SHP77 (cell line): ENCODE results near the gene CADM3.
A peak's percentile ranks its signal among the peaks of the same experiment; 100 is the strongest.

Source experiments
- DNase-seq, 2 experiments: peaks; one replicate each; lab custom pipeline; 2025; lab: John Stamatoyannopoulos, UW

Gene CADM3

GRCh38 chr1:159171254-159171687 is at the start of gene CADM3:
TSS of gene CADM3 (plus strand) at chr1:159171615. CDS start at chr1:159171766, 151 bp downstream.
- DNase-seq = no peak

GRCh38 chr1:159122005-159122621 is 49.3 kb upstream of the CADM3 start:
- no peak for DNase-seq

- DNase-seq = no peak
Measured at GRCh38 chr1:159123587-159123986, 47.8 kb upstream of the CADM3 start.

- DNase-seq = peak; percentile 30 to 43
Measured at GRCh38 chr1:159132271-159132881, 39.0 kb upstream of the CADM3 start.

GRCh38 chr1:159140474-159140873 is 30.9 kb upstream of the CADM3 start:
- DNase-seq = no peak

- peak in 1 of 2 experiments; percentile 3 for DNase-seq
Measured at GRCh38 chr1:159141584-159142390, 29.6 kb upstream of the CADM3 start.

- no peak for DNase-seq
Measured at GRCh38 chr1:159142391-159142663, 29.1 kb upstream of the CADM3 start.

GRCh38 chr1:159142726-159143510 is 28.5 kb upstream of the CADM3 start:
- no peak for DNase-seq

GRCh38 chr1:159144571-159144970 is 26.8 kb upstream of the CADM3 start:
- no peak for DNase-seq

GRCh38 chr1:159146980-159147379 is 24.4 kb upstream of the CADM3 start:
- no peak for DNase-seq

GRCh38 chr1:159152031-159152430 is 19.4 kb upstream of the CADM3 start:
- DNase-seq = no peak

GRCh38 chr1:159161001-159161718 is 10.3 kb upstream of the CADM3 start:
- DNase-seq = peak; percentile 29 to 34

- no peak for DNase-seq
Measured at GRCh38 chr1:159161719-159162026, 9.7 kb upstream of the CADM3 start.

GRCh38 chr1:159162516-159163265 is 8.7 kb upstream of the CADM3 start:
- no peak for DNase-seq

GRCh38 chr1:159163614-159164228 is 7.7 kb upstream of the CADM3 start:
- no peak for DNase-seq

- no peak for DNase-seq
Measured at GRCh38 chr1:159168043-159168442, 3.4 kb upstream of the CADM3 start.

- no peak for DNase-seq
Measured at GRCh38 chr1:159170639-159171038, 776 bp upstream of the CADM3 start.

- DNase-seq = no peak
Measured at GRCh38 chr1:159171688-159172501, 480 bp downstream of the CADM3 start.

GRCh38 chr1:159172614-159173291 is 1.3 kb downstream of the CADM3 start:
- no peak for DNase-seq
